Suprapubic skin (tissue), 4 donors: ENCODE data around the gene ADCY4. TPM values are rescaled to one million over a fixed set of nuclear protein-coding genes. Genes with fewer than 3 reads are reported as not detected.

Source experiments
- DNase-seq, 2 donors: peaks; one replicate each; pipeline ENCODE4 v3.0.0-alpha.2; 2019; ENCODE audit warnings: low spot score in 2 of 2
- H3K27ac ChIP-seq: fragments of 200-600 bp; sonication (generic); one replicate; pipeline ENCODE4 v1.5.1; 2019
- H3K27me3 ChIP-seq: fragments of 200-600 bp; sonication (generic); one replicate; pipeline ENCODE4 v1.5.1; 2019
- H3K36me3 ChIP-seq: fragments of 200-600 bp; sonication (generic); one replicate; pipeline ENCODE4 v1.5.1; 2019
- H3K4me1 ChIP-seq: fragments of 200-600 bp; sonication (generic); one replicate; pipeline ENCODE4 v1.5.1; 2019
- H3K4me3 ChIP-seq: fragments of 200-600 bp; sonication (generic); one replicate; pipeline ENCODE4 v1.5.1; 2019; ENCODE audit warnings: mild to moderate bottlenecking
- H3K9me3 ChIP-seq: fragments of 200-600 bp; sonication (generic); one replicate; pipeline ENCODE4 v1.5.1; 2019
- EP300 ChIP-seq: sonication (generic); formaldehyde crosslinking; IDR thresholded peaks from one replicate; pipeline ENCODE4 v1.6.1; 2017; ENCODE audit warnings: antibody characterized with exemption
- POLR2A ChIP-seq, 2 donors: fragments of 450-650 bp; IDR thresholded peaks; one replicate each; pipeline ENCODE4 v1.6.1; 2017; ENCODE audit warnings: antibody characterized with exemption in 2 of 2, mild to moderate bottlenecking in 2 of 2, moderate library complexity in 2 of 2
- POLR2AphosphoS5 ChIP-seq, 3 donors: sonication (generic); formaldehyde crosslinking; IDR thresholded peaks; one replicate each; pipeline ENCODE4 v1.6.1; 2017; ENCODE audit warnings: antibody characterized with exemption in 3 of 3
- WGBS: methylation state at CpG from one replicate; pipeline ENCODE4 v1.1.5; 2018; 5-methylcytosine and 5-hydroxymethylcytosine counted together
- total RNA-seq, 4 donors: library from RNA; depleted of rRNA; stranded (reverse); fragments of >200 nt; gene quantifications; one replicate each; pipeline ENCODE4 v1.1.0, GENCODE V29; 2016
- TF ChIP-seq, protein P1 (sequence below), 2 donors: fragments of 200-600 bp in 1 of 2; fragments of 450-650 bp in 1 of 2; sonication (generic) in 1 of 2; IDR thresholded peaks; one replicate each; pipeline ENCODE4 v1.5.1; 2016 to 2019; ENCODE audit warnings: antibody characterized with exemption in 2 of 2, mild to moderate bottlenecking in 1 of 2, moderate library complexity in 1 of 2

ADCY4 gene
- total RNA-seq, 4 donors from 2014 or later: 3.9 to 33.2 (median 13.9) TPM

DNA sequence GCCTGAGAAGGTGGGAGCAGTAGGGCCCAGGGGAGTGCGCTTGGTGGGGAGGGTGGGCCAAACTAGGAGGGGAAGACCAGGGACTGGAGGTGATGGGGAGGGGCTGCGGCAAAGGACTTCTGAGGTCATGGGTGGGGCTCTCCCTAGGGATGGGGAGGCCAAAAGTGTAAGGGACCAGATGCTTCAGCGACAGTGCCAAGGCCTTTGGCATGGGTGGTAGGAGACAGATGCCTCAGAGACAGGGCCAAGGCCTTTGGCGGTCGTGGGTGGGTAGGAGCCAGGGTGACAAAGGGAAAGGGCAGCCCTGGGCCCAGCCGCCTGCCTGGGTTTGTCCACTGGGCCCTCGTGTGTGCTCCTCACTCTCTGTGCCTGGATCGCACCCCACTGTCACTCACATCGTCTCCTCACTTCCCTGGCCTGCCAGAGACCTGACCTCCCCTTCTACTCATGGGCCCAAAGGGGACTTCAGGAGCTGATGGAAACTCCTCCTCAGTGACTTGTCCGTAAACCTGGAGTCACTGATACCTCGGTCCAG lies 50.3 kb downstream of the ADCY4 start:
- no peak overlapping the region for H3K4me3 ChIP-seq
- peaks cover 24% of the 10 kb centered on the region for H3K4me1 ChIP-seq
- no peak for DNase-seq
- no peaks in the 10 kb centered on the region for H3K27me3 ChIP-seq
- no peak overlapping the region for H3K27ac ChIP-seq
- H3K36me3 ChIP-seq: peaks cover 4% of the 10 kb centered on the region
- no peaks in the 10 kb centered on the region for H3K9me3 ChIP-seq
- TF ChIP-seq EP300: no peak
- TF ChIP-seq POLR2AphosphoS5 (IDR thresholded peaks at IDR 0.05): no peak
- no peak for TF ChIP-seq POLR2A (IDR thresholded peaks at IDR 0.05)
- TF ChIP-seq, protein P1, sequence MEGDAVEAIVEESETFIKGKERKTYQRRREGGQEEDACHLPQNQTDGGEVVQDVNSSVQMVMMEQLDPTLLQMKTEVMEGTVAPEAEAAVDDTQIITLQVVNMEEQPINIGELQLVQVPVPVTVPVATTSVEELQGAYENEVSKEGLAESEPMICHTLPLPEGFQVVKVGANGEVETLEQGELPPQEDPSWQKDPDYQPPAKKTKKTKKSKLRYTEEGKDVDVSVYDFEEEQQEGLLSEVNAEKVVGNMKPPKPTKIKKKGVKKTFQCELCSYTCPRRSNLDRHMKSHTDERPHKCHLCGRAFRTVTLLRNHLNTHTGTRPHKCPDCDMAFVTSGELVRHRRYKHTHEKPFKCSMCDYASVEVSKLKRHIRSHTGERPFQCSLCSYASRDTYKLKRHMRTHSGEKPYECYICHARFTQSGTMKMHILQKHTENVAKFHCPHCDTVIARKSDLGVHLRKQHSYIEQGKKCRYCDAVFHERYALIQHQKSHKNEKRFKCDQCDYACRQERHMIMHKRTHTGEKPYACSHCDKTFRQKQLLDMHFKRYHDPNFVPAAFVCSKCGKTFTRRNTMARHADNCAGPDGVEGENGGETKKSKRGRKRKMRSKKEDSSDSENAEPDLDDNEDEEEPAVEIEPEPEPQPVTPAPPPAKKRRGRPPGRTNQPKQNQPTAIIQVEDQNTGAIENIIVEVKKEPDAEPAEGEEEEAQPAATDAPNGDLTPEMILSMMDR (IDR thresholded peaks at IDR 0.05): no peak
- WGBS: 67% methylated on average over 9 of the region's 11 CpGs

DNA sequence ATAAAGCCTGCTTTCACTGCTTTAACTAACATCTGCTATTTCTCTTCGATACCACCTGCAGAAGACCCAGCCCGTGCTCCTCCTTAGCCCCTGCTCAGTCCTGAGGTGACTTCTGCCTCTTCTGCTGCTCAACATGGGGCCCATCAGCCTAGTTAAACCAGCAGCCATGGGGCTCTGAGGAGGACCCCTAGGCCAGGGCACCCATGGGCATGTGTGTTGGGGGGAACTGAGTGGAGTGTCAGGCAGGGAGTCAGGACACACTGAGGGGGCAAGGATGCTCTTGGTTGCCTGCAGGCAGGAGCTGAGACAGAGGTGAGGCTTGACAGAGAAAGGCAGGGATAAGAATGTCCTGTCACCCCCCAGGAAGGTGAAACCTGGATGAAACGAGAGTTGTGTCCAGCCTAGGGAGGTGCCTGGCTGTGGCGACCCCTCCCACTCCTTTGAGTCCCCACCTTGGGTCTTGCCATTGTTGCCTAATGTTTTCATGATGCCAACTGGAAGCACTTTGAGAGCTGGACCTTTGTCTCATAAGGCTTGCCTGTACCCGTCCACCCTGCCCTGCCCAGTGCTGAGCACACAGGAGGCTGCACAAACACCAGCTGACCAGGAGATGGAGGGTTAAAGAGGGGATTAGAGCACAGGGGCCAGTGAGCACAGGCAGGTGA lies 50.9 kb downstream of the ADCY4 start:
- Histone ChIP-seq H3K4me3 (no peak overlapping the region), H3K27ac (no peak overlapping the region), H3K36me3 (no peaks in the 10 kb centered on the region), H3K27me3 (no peaks in the 10 kb centered on the region), H3K4me1 (peaks cover 30% of the 10 kb centered on the region), H3K9me3 (no peaks in the 10 kb centered on the region)
- no peak for DNase-seq
- TF ChIP-seq POLR2A (IDR thresholded peaks at IDR 0.05) (no peak), POLR2AphosphoS5 (IDR thresholded peaks at IDR 0.05) (no peak), EP300 (no peak)
- TF ChIP-seq, protein P1 (IDR thresholded peaks at IDR 0.05): no peak
- WGBS: 89% methylated on average over 5 of the region's 5 CpGs

DNA sequence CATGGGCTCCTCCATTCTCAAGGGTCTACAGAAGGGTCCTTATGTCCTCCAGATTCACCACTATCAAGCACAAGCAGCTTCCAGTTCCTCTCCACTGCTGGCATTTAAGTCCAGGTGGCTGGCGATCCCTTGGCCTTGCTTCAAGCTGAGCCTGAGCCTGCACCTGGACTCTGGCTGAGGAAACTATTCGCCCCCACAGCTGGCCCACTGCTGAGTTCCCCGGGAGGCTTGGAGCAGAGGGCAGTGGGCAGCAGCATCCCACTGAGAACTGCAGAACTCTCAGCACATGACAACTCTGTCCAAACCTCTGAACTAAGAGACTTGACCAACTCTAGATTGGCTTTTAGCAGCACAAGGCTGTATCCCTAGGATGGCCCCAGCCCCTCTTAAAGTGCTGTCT lies 52.1 kb downstream of the ADCY4 start:
- H3K4me1 ChIP-seq: peaks cover 42% of the 10 kb centered on the region
- DNase-seq: no peak
- no peak overlapping the region for H3K27ac ChIP-seq
- H3K27me3 ChIP-seq: no peaks in the 10 kb centered on the region
- no peaks in the 10 kb centered on the region for H3K36me3 ChIP-seq
- TF ChIP-seq POLR2A (IDR thresholded peaks at IDR 0.05) (no peak), EP300 (no peak), POLR2AphosphoS5 (IDR thresholded peaks at IDR 0.05) (no peak)
- TF ChIP-seq, protein P1 (IDR thresholded peaks at IDR 0.05): no peak
- H3K9me3 ChIP-seq: no peaks in the 10 kb centered on the region
- no peak overlapping the region for H3K4me3 ChIP-seq
- WGBS: 75% methylated on average over 2 of the region's 3 CpGs

GRCh38 chr14:24281636-24282035 lies 53.2 kb downstream of the ADCY4 start:
- Histone ChIP-seq H3K4me1 (peaks cover 53% of the 10 kb centered on the region), H3K9me3 (no peaks in the 10 kb centered on the region), H3K36me3 (no peaks in the 10 kb centered on the region), H3K27ac (no peak overlapping the region), H3K27me3 (no peaks in the 10 kb centered on the region), H3K4me3 (no peak overlapping the region)
- 90% methylated on average over 7 of the region's 7 CpGs for WGBS
- no peak for DNase-seq
- TF ChIP-seq POLR2AphosphoS5 (IDR thresholded peaks at IDR 0.05) (no peak), EP300 (no peak), POLR2A (IDR thresholded peaks at IDR 0.05) (no peak)
- TF ChIP-seq, protein P1 (IDR thresholded peaks at IDR 0.05): no peak

- Histone ChIP-seq H3K4me3 (no peak overlapping the region), H3K27ac (no peak overlapping the region), H3K4me1 (peaks cover 52% of the 10 kb centered on the region), H3K36me3 (no peaks in the 10 kb centered on the region), H3K27me3 (no peaks in the 10 kb centered on the region), H3K9me3 (no peaks in the 10 kb centered on the region)
- 75% methylated on average over 6 of the region's 6 CpGs for WGBS
- DNase-seq: no peak
- TF ChIP-seq POLR2A (IDR thresholded peaks at IDR 0.05) (no peak), POLR2AphosphoS5 (IDR thresholded peaks at IDR 0.05) (no peak), EP300 (no peak)
- TF ChIP-seq, protein P1 (IDR thresholded peaks at IDR 0.05): no peak
Observed at GRCh38 chr14:24280797-24281460, 53.9 kb downstream of the ADCY4 start.
